Body of pancreas (tissue), 4 donors: ENCODE results near the gene STOX2.

Source experiments
- POLR2A ChIP-seq, 3 donors: fragments of 450-650 bp; IDR thresholded peaks; one replicate each; pipeline ENCODE4 v1.6.1; 2016; ENCODE audit warnings: antibody characterized with exemption in 3 of 3, mild to moderate bottlenecking in 2 of 3
- TF ChIP-seq, protein P1 (sequence below), 7 experiments: fragments of 450-650 bp in 4 of 7; fragments of 200-600 bp in 3 of 7; sonication (generic) in 3 of 7; IDR thresholded peaks; one replicate each; pipeline ENCODE4 v1.5.1; 2016 to 2019; ENCODE audit warnings: antibody characterized with exemption in 7 of 7

DNA sequence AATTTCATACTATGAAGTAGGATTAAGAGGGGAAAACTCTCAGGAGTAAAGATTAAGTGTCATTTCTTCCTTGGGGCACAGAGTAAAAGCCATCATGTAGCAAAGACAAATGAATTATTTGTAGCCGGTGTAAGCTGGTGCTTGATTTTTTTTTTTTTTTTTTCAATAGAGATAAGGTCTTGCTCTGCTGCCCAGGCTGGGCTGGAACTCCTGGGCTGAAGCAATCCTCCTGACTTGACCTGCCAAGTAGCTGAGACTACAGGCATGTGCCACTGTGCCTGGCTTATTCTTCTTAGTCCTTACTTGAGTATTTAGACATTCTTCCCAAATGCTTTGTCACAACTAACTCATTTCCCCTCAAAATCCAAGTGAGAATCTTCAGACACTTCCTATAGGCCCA lies 125.7 kb downstream of the STOX2 start:
- TF ChIP-seq, protein P1, sequence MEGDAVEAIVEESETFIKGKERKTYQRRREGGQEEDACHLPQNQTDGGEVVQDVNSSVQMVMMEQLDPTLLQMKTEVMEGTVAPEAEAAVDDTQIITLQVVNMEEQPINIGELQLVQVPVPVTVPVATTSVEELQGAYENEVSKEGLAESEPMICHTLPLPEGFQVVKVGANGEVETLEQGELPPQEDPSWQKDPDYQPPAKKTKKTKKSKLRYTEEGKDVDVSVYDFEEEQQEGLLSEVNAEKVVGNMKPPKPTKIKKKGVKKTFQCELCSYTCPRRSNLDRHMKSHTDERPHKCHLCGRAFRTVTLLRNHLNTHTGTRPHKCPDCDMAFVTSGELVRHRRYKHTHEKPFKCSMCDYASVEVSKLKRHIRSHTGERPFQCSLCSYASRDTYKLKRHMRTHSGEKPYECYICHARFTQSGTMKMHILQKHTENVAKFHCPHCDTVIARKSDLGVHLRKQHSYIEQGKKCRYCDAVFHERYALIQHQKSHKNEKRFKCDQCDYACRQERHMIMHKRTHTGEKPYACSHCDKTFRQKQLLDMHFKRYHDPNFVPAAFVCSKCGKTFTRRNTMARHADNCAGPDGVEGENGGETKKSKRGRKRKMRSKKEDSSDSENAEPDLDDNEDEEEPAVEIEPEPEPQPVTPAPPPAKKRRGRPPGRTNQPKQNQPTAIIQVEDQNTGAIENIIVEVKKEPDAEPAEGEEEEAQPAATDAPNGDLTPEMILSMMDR (IDR thresholded peaks at IDR 0.05), result no peak
- no peak for TF ChIP-seq POLR2A (IDR thresholded peaks at IDR 0.05)
